NCI-H82 treated with DMSO at 0.1 percent for 48 hours (cell line): Measurements from ENCODE around the gene KCNQ1.

Source experiments
- DNase-seq: peaks from one replicate; lab custom pipeline; 2025; ENCODE audit not compliant: unreplicated experiment; lab: John Stamatoyannopoulos, UW

Gene KCNQ1

DNA sequence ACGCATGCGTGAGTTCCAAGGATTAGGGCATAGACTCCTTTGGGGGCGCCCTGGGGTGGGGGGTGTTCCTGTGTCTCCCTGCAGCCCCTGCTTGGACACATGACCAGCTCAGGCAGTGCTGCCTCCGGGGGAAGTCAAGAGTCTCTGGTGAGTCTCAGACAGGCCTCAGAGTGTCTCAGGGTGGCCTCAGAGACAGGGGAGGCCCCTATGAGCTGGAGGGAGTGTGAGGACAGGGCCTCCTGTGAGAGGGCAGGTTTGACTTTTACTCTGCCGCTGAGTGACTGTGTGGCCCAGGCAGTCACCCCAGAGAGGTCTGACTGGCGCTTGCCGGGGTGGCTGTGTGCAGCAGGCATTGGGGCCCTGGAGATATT is 296.2 kb downstream of the KCNQ1 start:
- DNase-seq, result no peak

DNA sequence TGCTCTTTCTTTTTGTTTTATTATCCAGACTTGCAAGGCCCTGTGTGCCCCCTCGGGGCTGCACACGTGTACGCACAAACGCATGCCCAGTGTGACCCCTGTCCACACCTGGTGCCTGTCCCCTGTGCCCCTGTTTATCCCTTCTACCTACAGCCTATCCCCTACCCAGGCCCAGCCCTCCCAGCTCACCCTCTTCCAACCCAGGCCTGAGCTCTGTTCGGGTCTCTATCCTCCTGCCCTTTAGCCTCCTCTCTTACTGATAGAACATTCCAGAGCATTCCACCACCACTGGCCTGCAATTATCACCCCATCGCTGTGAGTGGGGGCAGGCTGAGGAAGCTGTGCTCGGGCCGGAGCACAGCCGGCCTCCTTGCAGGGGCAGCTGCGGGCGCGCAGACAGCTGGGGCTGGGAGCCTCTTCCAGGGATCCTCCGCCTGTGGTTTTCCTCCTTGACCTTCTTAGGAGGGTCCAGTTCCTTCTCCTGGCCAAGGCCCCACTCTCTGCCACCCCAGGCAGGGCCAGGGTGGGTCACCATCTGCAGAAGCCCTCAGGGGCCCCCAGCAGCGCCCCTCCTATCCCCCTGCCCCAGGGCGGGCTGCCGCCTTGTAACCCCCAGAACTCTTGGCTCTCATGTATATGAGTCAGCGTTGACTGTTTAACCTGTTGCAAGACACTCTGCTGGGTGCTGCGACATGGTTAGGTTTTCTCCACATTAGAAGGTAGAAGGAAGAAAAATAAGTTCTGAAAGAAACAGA is 296.7 kb downstream of the KCNQ1 start:
- no peak for DNase-seq

DNA sequence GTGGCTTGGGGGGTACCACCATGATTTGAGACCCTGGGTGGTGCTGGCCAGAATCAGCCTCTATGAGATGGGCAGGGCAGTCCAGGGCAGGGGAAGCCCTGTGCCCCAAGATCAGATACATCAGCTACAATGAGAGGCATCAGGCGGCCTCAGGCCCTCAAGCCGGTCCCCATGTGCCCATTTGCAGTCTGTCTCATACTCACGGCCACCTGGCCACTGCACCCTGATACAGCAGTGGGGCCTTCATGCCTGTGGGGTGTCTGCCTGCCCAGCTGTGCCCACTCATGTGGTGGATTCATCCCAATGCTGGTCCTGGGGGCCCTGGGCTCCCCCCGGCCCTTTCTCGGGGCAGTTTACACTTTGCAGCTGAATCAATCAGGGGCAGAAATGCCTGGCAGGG is 297.4 kb downstream of the KCNQ1 start:
- DNase-seq, result no peak

DNA sequence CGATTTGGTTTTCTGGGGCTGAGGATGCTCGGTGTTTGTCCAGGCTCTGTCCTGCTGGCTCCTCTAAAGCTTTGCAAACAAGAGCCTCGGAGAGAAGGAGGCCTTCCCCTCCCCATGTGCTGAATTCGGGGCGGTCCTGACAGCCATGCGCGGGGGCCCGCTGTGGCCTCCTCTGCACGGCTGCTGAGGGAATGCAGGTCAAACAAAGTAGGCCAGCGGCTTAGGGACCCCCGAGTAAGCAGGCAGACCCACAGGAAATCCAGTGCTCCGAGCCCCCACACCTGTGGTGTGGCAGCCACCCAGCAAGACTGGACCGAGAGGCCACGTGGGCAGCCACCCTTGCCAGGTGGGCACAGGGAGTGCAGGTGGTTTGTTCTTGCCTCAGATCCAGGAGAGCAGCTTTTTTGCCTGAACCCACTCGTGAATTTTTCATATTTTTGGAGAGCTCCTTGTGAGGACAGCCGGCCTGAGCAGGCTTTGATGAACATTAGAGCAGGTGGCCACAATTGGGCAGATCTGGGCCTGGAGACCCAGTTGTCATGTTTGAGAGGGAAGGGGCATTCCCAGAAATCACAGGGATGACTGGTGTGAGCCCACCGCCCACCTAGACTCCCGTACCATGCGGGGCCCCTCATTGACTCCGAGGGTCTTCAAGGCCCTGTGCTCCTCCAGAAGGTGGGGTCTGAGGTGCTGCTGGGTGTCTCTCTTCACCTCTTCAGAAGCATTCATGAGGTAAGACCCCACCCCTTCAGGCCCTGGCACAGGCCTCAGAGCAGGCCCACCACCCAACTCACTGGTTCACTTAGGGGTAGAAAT is 298.0 kb downstream of the KCNQ1 start:
- no peak for DNase-seq

DNA sequence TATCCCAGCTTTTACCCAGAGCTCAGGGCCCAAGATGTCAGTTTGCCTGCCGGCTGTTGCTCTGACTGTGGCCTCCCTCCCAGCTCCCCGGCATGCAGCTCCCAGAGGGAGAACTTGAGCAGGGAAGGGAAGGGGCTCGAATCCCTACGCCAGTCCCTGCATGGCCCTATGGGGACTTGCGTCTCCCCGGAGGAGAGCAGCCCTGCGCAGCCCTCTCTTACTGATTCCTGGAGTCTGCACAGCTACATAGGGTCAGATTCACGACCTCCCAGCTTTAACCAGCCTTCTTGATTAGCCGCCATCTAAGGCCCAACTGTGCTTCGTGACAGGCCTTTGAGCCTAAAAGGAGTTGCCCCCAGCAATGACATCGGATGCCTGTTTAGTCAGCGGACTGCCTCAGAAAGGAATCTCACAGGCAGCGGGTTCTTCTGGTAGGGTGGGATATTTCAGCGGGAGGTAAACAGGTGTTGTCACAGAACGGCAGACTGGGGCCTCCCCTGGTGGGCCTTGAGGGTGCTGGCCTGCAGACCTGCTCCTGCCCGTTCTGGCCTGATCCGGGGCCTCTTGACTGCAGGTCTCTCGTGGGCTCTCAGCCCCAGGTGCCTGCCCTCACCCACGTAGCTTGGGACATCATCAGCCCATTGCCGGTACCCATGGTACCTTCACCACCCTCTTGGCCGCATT is 298.8 kb downstream of the KCNQ1 start:
- no peak for DNase-seq

DNA sequence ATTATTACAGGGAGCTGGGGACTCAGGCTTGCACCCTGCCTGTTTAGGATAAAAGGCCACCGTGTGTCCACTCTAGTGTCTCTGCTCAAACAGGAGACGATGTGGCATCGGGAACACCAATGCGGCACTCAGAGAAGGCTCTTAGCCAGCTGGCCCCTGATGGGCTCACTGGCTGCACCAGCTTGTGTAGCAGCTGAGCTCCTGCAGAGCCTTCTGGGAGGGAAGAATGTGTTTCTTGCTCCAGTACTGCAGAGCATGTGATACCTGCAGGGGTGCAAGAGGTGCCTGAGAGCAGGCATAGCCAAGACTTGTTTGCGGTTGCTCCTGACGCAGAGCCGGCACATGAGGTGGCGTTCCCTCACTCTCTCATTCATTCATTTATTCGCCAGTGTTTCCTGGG is 299.4 kb downstream of the KCNQ1 start:
- no peak for DNase-seq

DNA sequence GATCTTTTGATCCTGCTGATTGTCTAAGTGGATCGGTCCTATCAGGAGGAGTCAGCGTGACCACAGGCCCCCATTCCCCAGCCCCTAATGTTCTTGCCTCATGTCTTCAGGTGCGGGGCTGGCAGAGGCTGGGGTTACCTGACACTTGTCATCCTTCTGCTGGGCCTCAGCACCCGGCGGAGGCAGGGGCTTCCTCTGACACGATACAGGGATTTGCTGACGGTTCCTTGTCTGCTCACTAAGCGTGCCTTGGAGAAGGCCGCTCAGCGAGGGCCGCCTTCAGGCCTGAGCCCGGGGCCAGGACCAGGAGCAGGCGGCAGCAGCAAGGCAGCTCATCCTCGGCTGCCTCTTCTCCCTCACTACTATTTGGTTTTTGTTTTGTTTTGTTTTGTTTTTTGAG is 300.7 kb downstream of the KCNQ1 start:
- DNase-seq, result no peak

GRCh38 chr11:2746401-2747247 is 301.8 kb downstream of the KCNQ1 start:
- peak; percentile 90 for DNase-seq

DNA sequence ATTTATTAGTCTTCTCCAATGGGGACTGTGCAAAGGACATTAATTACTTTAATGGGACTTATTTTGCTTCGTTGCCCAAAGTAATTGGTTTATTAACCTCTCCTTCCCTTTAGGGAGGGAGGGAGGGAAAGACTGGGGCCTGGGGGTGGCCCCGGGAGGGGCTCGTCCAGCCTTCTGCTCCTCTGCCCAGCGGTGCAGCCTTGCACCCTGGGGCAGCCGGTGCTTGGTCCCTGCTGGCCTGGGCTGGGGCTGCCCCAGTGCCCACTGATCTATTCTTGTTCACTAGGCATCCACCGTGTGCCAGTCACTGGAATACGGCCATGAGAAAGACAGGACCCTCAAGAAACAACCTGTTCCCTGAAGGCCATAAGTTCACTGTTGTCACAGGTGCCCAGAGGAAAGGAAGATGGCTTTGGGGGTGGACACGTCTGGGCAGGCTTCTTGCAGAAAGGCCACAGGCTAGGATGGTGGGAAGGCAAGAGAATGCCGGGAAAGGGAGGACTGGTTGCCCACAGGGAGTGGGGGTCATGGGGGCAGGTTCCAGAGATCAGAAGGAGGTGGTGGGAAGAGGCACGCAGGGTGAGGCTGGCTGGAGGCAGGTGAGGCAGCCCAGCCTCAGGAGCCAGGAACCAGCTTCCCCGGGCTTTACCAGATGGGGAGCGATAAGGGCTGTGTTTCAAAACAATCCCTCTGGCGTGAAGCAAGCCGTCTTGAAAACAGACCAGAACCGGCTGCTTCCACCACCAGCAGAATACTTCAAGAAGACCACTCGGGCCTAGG is 302.6 kb downstream of the KCNQ1 start:
- DNase-seq, result no peak

GRCh38 chr11:2748061-2748813 is 303.4 kb downstream of the KCNQ1 start:
- no peak for DNase-seq

GRCh38 chr11:2748814-2749554 is 304.2 kb downstream of the KCNQ1 start:
- DNase-seq, result no peak

- DNase-seq, result no peak
Observed at GRCh38 chr11:2750101-2750681, 305.4 kb downstream of the KCNQ1 start.

DNA sequence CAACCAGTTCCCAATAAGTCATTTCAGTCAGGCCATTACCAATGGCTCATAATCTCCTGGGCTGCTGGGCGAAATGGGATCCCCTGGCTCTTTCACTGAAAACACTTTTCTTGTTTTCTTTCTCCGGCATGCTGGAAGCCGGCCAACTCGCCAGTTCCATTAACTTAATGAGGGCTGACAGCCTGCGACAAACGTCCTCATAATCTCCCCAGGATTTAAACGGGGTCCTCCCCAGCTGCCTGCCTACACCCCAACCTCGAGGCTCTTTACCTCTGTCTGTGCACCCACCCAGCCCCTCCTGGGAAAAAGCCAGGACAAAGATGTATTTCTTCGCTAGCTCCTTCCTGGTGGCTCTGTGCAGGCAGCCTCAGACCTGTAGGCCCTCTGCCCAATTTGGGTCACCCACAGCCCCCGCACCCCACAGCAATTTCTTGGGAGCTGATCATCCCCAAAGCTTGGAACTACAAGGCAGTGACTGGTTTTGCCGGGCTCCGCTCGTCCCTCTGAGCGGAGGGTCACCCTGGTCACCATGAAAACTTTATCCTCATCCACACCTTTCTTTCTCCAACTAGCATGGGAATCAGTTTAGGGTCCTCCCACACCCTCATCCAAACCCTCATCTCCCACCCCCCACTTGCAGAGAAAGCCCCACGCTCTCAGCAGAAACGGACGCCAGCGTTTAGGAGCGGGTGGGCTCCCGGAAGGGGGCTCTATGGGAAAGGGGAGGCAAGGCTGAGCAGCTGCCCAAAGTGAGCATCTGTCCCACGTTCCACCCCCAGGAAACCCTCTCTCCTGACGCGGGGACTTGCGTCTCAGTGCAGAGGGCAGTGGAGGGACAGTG is 306.1 kb downstream of the KCNQ1 start:
- DNase-seq, result peak; percentile 12

- no peak for DNase-seq
Observed at GRCh38 chr11:2751523-2752203, 306.9 kb downstream of the KCNQ1 start.

GRCh38 chr11:2752204-2752770 is 307.5 kb downstream of the KCNQ1 start:
- DNase-seq, result no peak

DNA sequence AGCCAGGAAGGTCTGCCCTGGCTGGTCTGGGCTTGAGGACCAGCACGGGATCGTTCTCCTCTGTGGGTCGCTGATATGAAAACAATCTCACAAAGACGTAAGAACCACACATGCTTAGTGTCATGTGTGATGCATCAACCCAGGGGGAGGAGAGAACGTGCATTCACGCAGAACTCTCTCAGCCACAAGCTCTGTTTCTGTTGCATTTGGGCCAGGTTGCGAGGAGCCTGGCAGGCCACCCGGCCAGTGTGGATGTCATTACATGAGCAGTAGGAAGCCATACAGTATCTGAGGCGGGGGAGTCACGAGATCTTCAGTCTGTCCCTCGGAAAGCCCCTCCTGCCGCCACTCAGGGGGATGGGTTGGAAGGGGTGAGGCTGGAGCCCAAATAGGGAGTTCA is 308.1 kb downstream of the KCNQ1 start:
- no peak for DNase-seq

DNA sequence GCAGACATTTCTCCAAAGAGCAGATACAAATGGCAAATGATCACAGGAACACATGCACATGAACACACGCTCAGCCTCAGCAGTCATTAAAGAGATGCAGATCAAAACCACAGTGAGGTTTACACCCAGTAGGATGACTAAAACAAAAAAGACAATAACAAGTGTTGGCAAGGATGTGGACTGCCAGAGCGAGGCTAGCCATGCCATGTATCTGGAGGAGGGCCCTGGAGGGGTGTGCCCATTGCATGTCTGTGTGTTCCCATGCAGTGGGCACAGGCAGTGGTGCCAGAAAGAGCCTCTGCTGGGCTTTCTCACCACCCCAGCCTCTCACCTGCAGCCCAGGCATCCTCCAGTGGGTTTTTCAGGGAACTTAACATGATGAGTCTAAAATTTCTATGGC is 309.2 kb downstream of the KCNQ1 start:
- DNase-seq, result no peak
